AG10803 (cell line): ENCODE data around the gene MCM6.

Experiments
- DNase-seq: peaks from one replicate; pipeline ENCODE4 v3.0.0; 2010; ENCODE audit warnings: low read depth
- H3K4me3 ChIP-seq: 2 replicates; pipeline ENCODE4 v1.5.1; 2011; ENCODE audit warnings: mild to moderate bottlenecking, low read length, control low read depth
- TF ChIP-seq, protein P1 (sequence below): conservative IDR thresholded peaks from 2 replicates; pipeline ENCODE4 v1.5.1; 2011; ENCODE audit warnings: mild to moderate bottlenecking, low read length, control low read depth, inconsistent platforms

The MCM6 gene

DNA sequence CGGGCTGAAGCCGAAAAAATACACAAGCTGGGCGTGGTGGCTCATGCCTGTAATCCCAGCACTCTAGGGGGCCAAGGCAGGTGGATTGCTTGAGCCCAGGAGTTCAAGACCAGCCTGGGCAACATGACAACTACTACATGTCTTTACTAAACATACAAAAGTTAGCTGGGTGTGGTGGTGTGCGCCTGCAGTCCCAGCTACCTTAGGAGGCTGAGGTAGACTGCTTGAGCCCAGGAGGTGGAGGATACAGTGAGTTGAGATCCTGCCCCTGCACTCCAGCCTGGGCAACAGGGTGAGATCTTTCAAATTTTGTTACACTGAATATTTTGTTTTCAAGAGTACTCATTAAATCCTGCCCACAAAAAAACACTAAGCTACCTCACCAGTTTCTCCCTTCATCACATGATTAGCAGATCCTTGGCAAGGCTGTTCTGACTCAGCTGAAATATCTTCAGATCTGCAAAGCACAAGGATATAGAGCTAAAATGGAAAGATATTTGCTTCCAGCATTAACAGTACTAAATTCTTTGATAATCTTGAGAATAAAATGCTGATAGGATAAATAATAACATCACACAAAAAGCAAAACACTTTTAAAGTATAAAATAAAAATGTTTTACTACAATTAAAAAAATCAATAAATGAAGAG, 28.2 kb upstream of the MCM6 start:
- H3K4me3 ChIP-seq, result no peak overlapping the region
- TF ChIP-seq, protein P1, sequence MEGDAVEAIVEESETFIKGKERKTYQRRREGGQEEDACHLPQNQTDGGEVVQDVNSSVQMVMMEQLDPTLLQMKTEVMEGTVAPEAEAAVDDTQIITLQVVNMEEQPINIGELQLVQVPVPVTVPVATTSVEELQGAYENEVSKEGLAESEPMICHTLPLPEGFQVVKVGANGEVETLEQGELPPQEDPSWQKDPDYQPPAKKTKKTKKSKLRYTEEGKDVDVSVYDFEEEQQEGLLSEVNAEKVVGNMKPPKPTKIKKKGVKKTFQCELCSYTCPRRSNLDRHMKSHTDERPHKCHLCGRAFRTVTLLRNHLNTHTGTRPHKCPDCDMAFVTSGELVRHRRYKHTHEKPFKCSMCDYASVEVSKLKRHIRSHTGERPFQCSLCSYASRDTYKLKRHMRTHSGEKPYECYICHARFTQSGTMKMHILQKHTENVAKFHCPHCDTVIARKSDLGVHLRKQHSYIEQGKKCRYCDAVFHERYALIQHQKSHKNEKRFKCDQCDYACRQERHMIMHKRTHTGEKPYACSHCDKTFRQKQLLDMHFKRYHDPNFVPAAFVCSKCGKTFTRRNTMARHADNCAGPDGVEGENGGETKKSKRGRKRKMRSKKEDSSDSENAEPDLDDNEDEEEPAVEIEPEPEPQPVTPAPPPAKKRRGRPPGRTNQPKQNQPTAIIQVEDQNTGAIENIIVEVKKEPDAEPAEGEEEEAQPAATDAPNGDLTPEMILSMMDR, result no peak
- peak; percentile 54 for DNase-seq

DNA sequence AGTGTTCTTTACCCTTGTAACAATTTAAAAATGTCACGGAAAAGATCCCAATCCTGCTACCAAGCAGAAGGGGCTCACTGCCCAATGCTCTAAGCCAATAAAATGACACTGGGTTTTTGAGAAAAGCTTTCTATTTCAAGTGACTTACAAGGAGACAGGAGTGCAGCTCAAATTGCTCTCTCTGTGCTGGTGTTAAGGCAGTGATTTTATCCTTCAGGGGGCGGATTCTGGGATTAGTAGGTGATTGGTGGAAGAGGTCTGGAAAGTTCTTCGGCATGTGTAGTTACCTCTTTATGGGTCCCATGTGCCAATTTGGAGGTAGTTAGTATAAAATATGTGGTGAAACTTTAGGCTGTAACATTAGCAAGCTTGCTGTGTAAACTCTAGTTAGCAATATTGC, 27.4 kb upstream of the MCM6 start:
- no peak overlapping the region for H3K4me3 ChIP-seq
- TF ChIP-seq, protein P1, result no peak
- no peak for DNase-seq

DNA sequence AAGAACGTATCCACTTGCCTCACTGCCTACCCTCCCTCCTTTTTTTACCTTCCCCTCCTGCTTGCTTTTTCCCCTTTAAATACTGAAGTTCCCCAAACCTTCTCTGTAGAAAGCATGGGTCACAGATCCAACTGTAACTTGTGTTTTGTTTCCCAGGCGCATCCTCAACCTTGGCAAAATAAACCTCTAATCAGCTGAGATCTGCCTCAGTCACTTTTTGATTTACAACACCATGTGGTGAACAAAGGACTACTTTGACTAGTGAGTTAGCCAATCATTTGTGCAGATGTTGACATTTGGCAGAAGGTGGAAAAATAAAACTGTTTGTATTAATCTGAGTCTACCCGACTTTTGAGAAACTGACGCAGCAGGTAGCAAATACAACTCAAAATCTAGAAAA, 23.3 kb upstream of the MCM6 start:
- no peak overlapping the region for H3K4me3 ChIP-seq
- DNase-seq, result peak; percentile 28
- TF ChIP-seq, protein P1, result no peak

DNA sequence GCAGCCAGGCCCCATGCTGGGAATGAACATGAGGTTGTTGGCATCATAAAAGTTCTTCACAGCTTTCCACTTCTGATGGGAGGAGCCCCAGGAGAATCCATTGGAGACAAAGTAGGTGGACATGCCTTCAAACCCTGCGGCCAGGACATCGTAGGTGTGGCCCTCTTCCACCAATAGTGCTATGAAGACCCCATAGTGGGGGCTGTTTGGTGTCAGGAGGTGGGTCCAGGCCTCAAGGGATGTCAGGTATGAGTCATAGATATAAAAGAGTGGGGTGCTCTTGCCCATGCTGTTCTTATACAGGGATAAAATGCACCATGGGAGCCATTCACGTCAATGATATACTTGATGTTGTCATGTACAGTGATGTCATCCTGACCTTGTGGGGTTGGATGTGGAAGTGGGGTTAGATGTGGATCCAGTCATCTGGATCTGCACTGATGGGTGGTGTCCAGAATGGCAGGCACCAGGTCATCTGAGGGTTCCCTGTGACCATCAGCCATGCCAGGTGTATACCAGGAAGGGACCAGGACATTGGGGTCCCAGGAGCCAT, 22.1 kb upstream of the MCM6 start:
- DNase-seq, result no peak
- no peak overlapping the region for H3K4me3 ChIP-seq
- TF ChIP-seq, protein P1, result no peak

DNA sequence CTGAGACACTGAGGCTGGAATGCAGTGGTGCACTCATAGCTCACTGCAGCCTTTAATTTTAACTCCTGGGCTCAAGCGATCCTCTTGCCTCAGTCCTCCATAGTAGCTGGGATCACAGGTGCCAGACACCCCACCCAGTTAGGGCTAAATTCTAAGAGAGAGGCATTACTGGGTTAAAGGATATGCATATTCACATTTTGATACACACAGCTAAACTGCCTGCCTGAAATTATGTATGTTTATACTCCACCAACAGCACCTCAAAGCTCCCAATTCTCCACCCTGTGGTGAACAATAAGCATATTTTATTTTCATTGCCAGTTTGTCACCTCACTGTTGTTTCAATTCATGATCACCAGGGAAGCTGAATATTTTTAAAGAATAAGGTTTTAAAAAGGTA, 18.7 kb upstream of the MCM6 start:
- TF ChIP-seq, protein P1, result no peak
- no peak for DNase-seq
- no peak overlapping the region for H3K4me3 ChIP-seq

DNA sequence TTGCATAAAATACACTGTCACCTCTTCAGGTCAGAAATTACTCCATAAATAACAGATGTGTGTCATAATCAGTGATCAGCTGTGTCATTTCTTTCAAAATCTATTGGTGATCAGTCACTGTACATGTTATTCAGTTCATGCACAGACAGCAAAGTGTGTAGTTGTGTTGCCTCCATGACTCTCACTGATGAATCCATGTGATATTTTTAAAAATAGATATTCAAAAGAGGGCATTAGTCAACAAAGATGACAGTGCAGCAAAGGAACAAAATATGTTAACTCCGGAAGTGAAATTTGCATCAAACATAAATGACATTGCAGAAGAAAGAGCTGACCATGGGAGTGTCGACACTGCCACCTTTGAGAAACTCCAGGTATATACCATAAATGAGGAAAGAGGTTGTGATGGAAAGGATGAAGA, 17.1 kb upstream of the MCM6 start:
- no peak for DNase-seq
- H3K4me3 ChIP-seq, result no peak overlapping the region
- TF ChIP-seq, protein P1, result no peak

DNA sequence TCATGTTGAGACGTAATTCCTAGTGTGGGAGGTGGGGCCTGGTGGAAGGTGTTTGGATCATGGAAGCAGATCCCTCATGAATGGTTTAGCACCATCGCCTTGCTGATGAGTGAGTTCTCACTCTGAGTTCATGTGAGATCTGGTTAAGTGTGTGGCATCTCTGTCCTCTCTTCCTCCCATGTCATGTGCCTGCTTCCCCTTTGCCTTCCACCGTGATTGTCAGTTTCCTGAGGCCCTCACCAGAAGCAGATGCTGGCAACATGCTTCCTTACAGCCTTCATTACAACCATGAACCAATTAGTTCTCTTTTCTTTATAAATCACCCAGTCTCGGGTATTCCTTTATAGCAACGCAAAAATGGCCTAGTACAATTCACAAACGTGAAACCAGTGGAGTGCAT, 14.6 kb upstream of the MCM6 start:
- no peak for DNase-seq
- TF ChIP-seq, protein P1, result no peak

More for the DNA sequence above, 14.6 kb upstream of the MCM6 start:
- H3K4me3 ChIP-seq, result no peak overlapping the region
